HG03045 (cell line): ENCODE measurements around the gene LMF2.
A peak's percentile ranks its signal among the peaks of the same experiment; 100 is the strongest.
"Not testable (repeated sequence)": the region's sequence is repeated elsewhere in the genome, so short reads cannot be mapped to it uniquely, and the experiment has no call there.

ENCODE experiments used
- ATAC-seq: cut with Tn5 transposase; IDR thresholded peaks from one replicate; pipeline ENCODE4 v1.9.1; 2021; ENCODE audit warnings: mild to moderate bottlenecking, moderate library complexity; ENCODE audit not compliant: unreplicated experiment

LMF2 gene

DNA sequence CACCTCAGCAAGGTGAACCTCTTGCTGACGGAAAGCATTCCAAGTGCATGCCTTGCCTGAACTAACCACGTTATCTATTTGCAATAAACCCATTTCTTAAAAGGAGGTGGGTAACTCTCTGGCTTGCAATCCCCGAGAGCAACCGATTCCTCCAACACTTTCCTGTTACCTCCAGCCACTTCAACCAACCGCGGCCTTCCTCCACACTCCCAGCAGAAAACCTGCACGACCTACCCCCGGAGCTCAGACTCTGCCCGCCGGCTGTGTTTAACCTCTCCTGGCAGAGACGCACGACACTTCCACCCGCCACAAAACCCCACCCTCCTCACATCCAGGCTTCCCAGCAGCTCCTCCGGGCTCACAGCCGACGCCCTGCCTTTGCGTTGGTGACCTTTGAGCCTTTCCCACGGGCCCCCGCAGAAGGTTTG is 17.2 kb upstream of the LMF2 start:
- no peak for ATAC-seq

DNA sequence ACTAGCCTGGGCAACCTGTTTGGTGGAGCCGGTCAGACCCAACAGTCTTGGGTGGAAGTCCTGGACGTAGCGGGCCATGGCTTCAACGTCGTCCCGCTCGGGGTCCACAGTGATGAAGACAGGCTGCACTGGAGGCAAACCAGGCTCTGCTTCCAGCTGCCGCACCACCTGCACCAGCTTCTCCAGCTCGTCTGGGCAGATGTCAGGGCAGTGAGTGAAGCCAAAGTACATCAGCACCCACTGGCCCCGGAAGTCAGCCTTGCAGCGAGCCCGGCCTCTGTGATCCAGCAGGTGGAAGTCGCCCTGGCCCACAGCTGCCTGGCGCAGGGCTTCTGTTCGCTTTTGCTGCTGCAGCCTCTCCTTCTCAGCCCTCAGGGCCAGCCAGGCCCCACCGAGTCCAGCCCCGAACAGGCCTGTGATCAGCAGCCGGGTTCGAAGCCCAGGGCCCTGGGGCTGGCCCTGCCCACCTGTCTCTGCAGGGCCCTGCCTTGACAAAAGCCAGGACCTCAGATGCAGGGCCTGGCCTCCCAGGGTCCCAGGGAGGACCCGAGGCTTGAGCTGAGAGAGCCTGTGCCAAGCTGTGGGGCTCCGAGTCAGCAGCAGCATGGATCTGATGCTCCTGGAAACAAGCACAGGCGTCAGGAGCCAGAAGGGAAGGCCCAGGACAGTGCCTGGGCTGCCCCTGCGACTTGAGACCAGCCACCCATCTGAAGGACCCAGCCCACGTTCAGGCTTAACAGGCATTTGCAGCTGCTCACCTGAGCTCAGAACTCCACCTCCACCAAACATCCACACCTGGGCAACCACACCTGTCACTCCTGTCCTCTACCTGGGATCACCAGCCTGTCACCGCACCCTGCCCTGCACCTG is 16.5 kb upstream of the LMF2 start:
- no peak for ATAC-seq

- ATAC-seq, result no peak
Measured at GRCh38 chr22:50523458-50523805, 15.9 kb upstream of the LMF2 start.

DNA sequence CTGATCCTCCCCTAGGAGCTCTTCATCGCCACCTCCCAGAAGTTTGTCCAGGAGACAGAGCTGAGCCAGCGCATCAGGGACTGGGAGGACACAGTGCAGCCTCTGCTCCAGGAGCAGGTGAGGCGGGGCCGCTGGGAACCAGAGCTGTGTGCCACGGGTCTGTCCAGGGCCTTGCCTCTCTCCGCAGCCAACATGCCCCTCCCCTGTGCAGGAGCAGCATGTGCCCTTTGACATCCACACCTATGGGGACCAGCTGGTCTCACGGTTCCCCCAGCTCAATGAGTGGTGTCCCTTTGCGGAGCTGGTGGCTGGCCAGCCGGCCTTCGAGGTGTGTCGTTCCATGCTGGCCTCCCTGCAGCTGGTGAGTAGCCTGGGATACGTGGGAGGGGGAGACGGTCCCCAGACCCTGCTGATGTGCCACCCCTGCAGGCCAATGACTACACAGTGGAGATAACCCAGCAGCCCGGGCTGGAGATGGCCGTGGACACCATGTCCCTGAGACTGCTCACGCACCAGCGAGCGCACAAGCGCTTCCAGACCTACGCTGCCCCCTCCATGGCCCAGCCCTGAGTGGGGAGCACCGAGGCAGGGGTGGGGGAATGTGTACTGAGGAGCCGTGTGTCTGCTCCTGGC is 15.4 kb upstream of the LMF2 start:
- ATAC-seq, result no peak

- no peak for ATAC-seq
Measured at GRCh38 chr22:50522208-50522805, 14.8 kb upstream of the LMF2 start.

DNA sequence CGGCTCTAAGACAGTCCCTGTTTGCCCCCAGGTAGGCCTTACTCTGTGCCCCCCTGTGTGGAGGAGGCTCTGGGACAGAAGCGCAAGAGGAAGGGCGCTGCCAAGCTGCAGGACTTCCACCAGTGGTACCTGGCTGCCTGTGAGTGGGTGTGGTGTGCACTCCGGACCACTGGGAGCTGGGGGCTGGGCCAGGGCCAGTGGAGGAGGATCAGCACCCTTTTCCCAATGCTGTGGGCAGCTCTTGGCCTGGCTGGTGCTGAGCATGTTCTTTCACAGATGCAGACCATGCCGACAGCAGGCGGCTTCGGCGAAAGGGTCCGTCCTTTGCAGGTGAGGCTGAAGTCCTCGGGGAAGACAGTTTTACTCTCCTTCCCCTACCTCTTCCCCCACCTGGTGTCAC is 14.2 kb upstream of the LMF2 start:
- ATAC-seq, result no peak

GRCh38 chr22:50520826-50521453 is 13.4 kb upstream of the LMF2 start:
- no peak for ATAC-seq

DNA sequence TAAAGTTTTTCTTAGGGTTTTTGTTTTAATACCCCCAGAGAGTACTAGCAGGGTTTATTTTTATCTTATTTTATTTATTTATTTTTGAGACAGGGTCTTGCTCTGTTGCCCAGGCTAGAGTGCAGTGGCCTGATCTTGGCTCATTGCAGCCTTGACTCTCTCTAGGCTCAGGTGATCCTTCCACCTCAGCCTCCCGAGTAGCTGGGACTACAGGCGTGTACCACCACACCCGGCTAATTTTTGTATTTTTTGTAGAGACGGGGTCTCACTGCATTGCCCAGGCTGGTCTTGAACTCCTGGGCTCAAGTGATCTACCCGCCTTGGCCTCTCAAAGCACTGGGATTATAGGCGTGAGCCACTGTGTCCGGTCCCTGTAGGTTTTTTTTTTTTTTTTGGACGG is 12.7 kb upstream of the LMF2 start:
- ATAC-seq, result not testable (repeated sequence)

- no peak for ATAC-seq
Measured at GRCh38 chr22:50519151-50519550, 11.6 kb upstream of the LMF2 start.

GRCh38 chr22:50518606-50519005 is 11.1 kb upstream of the LMF2 start:
- ATAC-seq, result no peak

DNA sequence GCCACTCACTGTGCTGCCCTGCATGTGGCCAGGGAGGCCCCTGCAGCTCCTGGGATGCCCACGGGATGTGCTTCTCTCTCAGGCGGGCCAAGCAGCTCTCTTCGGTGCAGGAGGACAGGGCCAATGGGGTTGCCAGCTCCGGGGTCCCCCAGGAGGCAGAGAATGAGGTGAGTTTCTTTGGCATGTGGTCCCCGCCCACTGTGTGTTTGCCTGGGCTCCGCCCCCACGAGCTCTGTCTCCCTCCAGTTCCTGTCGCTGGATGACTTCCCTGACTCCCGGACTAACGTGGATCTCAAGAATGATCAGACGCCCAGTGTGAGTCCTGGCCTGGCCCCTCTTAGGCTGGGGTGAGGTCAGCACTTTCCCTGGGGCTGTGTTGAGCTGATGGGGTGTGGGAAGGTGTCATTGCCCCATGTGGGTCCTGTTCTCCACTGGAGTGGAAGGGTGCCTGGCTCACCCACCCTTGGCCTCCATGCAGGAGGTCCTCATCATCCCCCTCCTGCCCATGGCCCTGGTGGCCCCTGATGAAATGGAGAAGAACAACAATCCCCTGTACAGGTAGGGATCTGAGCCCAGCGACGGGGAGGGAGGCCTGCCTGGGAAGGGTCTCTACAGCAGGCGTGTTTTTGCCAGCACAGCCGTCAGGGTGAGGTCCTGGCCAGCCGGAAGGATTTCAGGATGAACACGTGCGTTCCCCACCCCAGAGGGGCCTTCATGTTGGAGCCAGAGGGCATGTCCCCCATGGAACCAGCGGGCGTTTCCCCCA is 10.2 kb upstream of the LMF2 start:
- ATAC-seq, result no peak

- no peak for ATAC-seq
Measured at GRCh38 chr22:50516891-50517290, 9.4 kb upstream of the LMF2 start.

- ATAC-seq, result no peak
Measured at GRCh38 chr22:50516068-50516467, 8.6 kb upstream of the LMF2 start.

DNA sequence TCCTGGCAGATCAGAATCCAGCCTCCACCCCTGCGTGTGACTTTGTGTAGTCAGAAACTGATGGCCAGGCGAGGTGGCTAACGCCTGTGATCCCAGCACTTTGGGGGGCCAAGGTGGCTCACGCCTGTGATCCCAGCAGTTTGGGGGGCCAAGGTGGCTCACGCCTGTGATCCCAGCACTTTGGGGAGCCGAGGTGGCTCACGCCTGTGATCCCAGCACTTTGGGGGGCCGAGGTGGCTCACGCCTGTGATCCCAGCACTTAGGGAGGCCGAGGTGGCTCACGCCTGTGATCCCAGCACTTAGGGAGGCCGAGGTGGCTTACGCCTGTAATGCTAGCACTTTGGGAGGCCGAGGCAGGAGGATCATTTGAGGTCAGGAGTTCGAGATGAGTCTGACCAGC is 5.7 kb upstream of the LMF2 start:
- no peak for ATAC-seq

DNA sequence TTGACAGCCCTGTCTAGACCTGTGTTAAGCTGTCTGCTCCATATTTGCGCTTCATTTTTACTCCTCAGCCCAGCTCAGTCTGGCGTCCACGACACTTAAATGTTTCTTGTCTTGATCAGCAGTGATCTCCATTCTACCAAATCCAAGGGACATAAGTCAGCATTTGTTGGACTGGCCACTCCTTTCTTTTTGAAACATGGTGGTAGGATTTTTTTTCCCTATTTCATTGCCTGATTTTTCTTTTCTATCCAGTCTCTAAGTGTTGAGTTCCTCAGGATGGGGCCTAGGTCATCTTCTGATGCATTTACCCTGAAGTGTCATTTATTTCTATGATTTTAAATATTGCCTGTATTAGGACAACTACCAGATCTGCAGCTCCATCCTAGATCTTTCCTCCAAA is 1.4 kb upstream of the LMF2 start:
- ATAC-seq, result no peak

DNA sequence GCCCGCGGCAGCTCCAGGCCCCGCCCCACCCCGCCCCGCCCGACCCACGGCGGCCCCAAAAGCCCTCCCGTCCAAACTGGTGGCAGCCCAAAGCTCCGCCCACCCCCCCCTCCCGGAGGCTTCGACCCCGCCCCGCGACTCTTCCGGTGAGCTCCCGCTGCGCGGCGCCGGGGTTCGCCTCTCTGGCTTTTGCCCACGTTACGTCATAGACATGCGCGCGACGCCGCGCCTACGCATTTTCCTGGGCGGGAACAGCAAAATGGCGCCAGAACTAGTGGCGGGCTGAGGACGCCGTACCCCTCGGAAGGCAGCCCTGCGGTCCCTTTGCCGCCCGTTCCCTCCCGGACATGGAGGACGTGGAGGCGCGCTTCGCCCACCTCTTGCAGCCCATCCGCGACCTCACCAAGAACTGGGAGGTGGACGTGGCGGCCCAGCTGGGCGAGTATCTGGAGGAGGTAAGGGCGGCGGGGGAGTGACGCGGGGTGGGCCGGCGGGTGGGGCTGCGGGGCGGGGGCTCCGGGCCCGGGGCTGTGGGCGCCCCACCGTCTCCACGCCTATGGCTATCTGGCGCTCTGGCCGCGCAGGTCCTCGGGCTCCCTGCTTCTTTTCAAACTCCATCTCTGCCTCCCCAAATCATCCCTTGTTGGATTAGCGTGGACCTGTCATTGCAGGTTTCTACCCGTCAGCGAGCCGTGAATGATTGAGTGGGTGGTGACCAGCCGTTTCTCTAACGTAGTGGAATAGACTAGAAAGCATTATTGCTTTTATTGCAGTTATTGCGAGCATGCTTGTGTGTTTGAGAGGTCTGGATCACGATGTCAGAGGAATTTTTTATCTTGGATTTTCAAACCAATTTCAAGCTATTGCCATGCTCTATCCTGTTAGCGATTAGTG is 736 bp upstream of the LMF2 start, which contains the start of gene NCAPH2:
NCAPH2 (plus strand) TSS at position 234 of the 894 bp plus-strand sequence; CDS start at position 348, 114 bp downstream.
- peak; percentile 62 for ATAC-seq

DNA sequence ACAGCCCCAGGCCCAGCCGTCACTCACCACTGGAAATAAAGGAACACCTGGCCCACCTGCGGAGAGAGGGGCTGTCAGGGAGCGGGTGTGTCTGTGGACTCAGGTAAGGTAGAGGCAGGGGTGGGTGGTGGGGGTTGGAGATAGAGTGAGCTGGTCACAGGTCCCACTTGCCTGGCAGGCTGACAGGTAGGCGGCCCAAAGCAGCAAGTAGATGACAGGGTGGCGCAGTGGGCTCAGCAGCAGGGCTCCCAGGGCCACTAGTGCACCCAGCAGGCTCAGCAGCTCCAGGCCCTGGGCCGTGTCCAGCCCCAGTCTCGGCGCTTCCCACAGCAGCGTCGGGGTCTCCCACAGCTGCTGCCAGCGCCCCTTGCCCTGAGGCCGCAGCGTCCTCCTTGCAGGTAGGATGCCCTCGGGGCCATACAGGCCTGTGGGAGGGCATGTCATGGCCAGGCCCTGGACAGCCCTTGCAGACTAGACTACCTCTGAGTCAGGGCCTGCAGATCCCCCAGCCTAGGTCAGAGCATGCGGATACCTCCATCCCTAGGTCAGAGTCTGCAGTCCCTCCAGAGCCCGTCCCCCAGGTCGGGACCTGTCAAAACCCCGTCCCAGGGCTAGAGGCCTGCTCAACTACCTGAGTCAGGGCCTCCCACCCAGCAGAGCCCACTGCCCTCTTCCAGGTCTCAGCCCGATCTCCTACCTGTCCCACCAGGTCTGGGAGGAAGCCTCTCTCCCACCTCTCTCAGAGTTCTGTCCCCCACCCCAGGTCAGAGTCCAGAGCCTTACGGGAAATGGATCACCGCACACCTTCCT is 686 bp downstream of the LMF2 start:
- peak; percentile 4 for ATAC-seq

DNA sequence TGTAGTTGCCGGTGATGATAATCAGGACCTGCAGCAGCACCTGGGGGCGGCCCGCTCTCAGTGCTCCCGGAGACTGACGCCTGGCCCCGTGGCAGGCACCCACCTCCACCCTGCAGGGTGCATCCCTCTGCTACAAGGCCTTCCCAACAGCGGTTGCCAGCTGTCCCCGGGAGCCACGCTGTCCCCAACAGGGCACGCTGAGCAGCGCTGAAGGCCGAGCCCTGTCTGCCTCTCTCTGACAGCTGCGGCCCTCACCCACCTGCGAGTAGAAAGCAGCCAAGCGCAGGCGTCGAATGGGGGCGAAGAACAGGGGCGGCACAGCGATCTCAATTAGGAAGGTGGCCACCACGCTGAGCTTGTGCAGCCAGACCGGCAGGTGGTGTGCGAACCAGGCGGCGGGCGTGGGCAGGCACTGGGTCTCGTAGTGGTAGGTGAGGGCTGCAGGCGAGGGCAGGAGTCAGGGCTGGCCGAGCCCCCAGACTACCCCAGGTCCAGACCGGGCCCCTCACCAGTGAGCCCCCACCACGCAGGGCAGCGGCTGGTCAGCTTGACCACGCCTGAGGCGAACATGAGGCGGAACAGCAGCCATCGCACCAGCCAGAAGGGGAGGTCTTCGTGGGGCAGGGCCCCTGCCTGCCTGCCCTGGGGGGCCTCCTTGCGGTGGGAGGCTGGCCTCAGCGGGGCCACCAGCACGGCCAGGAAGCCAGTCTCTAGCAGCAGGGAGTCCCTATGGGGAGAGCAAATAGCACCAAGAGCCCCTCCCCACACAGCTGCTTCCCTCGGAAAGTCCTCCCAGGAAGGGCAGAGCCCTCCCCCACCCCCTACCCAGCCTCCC is 1.5 kb downstream of the LMF2 start:
- no peak for ATAC-seq
